Gastroesophageal sphincter (tissue), 3 donors: ENCODE measurements around the gene LRCH3.

ENCODE experiments used
- EP300 ChIP-seq: sonication (generic); formaldehyde crosslinking; IDR thresholded peaks from one replicate; pipeline ENCODE4 v1.6.1; 2017; ENCODE audit warnings: antibody characterized with exemption, mild to moderate bottlenecking
- POLR2A ChIP-seq, 2 donors: fragments of 450-650 bp; IDR thresholded peaks; one replicate each; pipeline ENCODE4 v1.6.1; 2017; ENCODE audit warnings: antibody characterized with exemption in 2 of 2, mild to moderate bottlenecking in 2 of 2, moderate library complexity in 1 of 2
- TF ChIP-seq, protein P1 (sequence below), 4 experiments: fragments of 200-600 bp in 2 of 4; fragments of 450-650 bp in 2 of 4; sonication (generic) in 1 of 4; IDR thresholded peaks; one replicate each; pipeline ENCODE4 v1.5.1; 2017 to 2019; ENCODE audit warnings: antibody characterized with exemption in 4 of 4, mild to moderate bottlenecking in 2 of 4, moderate library complexity in 2 of 4

DNA sequence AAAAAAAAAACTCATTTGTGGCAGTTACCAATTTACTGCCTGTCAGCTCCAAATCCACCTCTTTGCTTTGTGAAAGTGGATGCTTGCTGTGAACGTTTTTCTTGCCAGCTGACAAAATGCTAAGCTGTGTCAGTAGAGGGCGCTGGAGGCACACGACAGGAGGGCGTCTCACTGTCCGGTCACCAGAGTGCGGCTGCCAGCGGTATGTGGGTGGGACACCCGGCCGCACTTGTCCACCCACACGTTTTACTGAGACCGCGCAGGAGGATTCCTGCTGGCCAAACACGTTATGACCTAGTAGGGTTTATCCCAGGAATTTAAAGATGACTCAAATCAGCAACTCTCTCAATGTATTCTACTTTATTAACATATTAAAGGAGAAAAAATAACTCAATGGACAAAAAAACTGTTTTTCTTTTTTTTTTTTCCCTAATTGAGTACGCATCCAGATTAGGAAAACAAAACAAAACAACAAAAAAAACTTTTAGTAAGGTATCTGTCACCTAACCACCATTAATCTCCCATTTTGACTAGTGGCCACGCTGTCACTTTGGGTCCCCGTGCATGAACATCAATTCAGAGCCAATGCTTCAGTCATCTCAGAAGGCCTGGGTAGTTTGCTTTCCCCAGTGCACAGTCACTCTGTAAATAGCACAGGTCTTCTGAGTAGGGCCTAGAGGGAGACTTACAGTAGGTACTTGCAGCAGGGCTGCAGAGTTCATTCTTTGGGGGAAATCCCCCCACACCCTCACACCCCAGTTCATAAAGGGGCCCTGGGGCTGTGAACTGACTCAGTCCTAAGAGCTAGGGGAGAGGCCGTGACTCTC, 115.2 kb downstream of the LRCH3 start:
- TF ChIP-seq POLR2A (IDR thresholded peaks at IDR 0.05) (no peak), EP300 (no peak)
- TF ChIP-seq, protein P1, sequence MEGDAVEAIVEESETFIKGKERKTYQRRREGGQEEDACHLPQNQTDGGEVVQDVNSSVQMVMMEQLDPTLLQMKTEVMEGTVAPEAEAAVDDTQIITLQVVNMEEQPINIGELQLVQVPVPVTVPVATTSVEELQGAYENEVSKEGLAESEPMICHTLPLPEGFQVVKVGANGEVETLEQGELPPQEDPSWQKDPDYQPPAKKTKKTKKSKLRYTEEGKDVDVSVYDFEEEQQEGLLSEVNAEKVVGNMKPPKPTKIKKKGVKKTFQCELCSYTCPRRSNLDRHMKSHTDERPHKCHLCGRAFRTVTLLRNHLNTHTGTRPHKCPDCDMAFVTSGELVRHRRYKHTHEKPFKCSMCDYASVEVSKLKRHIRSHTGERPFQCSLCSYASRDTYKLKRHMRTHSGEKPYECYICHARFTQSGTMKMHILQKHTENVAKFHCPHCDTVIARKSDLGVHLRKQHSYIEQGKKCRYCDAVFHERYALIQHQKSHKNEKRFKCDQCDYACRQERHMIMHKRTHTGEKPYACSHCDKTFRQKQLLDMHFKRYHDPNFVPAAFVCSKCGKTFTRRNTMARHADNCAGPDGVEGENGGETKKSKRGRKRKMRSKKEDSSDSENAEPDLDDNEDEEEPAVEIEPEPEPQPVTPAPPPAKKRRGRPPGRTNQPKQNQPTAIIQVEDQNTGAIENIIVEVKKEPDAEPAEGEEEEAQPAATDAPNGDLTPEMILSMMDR (IDR thresholded peaks at IDR 0.05): peak; percentile 78 to 94 (median 92)
